ENCODE data around the gene MAFF.

The MAFF gene

DNA sequence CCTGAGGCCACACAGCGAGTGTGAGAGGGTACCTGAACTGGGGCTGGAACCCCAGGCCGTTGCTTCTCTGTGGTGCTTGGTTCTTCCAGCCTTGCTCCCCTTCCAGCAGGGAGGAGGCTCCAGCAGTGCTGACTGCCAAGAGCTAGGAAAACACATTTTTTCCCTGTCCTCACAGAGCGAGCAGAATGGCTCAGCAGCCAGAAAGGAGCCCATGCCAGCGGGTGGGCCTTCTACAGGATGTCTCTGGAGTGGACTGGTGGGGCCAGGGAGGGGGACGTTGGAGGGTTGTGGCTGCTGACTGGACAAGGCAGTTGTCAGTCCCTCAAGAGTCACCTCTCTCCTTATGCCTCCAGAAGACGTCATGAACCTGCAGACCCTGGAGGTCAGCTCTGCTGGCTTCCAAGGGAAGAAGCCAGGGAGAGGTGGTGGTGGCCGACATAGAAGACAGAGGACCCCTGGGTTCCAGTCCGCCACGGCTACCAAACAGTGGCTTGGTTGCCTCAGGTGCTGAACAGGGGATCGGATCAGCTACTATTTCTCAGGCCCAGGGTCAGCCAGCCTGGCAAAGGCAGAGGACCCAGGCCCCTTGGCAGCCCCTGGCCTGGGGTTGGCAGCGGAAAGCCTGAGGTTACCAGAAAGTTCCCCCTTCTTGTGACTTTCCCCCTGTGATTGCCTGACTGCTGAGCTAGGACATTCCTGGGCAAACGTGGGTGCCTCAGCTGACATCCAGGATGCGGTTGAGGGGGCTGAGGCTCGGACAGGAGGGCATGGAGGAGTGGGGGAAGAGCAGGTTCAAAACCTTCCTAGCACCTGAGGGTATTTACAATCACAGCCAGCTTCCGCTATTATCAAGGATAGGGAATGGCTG, 3.7 kb downstream of the MAFF start:
- DNase-seq, result no peak

DNA sequence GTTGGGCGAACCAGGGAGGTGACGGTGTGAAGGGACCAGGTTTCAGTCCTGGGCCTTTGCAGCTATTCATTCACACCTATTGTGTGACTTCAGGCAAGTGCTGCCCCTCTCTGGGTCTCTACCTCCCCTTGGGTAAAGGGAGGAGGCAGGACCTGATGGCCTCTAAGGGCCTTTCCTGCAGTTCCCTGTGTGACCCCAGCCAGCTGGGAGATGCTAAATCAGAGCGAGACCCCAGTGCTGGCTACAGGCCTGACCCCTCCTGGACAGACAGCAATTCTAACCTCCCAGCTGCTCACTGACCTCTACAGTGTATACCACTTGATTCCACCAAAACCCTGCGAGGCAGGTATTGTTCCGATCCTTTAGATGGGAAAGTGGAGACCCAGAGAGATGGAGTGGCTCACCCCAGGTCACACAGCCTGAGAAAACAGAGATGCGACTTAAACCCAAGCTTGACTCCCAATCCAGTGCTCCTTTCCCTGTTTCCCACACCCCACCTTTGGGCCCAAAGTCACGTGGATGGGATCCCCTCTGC, 6.2 kb downstream of the MAFF start:
- no peak for DNase-seq

DNA sequence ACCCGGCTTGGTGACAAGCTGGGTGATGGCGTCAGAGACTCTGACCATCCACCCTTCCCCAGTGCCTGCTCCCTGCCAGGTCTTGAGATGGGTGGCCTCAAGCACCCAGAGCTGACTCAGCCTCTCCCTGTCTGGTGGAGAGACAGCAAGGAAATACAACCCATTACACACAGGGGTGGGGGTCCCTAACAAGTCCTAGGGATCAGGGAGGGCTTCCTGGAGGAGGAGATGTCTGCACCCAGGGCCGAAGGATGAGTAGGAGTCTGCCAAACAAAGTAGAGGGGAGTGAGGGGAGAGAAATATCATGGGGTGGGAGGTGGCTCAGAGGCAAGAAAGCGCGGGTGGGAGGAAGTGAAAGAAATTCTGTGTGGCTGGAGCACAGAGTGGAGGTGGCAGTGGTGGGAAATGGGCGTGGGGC, 6.8 kb downstream of the MAFF start:
- no peak for DNase-seq

DNA sequence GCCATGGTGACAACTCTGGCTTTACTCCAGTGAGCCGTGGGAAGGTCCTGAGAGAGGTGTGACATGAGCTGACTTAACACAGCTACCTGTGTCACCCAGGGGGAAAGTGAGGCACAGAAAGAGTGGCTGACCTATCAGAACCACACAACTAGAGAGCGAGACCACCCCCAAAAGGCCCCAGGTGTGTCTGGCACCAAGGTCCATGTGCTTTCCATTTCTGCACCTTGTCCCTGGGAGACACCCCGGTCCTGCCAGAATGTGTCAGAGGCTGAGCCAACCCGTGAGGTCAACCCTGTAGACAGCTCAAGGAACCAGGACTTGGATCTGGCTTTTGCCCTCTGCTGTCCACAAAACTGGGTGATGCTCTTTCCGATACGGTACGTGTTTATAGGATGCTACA, 9.8 kb downstream of the MAFF start:
- DNase-seq, result no peak

DNA sequence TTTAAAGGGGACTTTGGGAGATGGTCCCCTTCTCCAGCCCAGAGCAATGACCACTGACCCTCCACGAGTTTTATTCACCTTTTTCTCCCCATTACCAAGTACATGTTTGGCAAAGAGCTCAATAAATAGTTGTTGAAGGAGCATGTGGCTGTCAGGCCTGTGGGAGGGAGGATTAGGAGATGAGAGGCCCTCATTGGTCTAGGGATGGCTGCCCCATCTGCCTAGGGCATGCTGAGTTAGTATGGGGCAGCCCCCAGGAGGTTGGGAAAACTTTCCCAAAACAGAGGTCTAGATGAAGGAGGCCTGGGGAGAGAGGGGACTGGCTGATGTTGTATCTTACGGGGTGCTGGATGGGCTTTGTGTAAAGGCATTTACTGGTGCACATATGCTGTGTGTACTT, 10.6 kb downstream of the MAFF start:
- DNase-seq, result no peak

DNA sequence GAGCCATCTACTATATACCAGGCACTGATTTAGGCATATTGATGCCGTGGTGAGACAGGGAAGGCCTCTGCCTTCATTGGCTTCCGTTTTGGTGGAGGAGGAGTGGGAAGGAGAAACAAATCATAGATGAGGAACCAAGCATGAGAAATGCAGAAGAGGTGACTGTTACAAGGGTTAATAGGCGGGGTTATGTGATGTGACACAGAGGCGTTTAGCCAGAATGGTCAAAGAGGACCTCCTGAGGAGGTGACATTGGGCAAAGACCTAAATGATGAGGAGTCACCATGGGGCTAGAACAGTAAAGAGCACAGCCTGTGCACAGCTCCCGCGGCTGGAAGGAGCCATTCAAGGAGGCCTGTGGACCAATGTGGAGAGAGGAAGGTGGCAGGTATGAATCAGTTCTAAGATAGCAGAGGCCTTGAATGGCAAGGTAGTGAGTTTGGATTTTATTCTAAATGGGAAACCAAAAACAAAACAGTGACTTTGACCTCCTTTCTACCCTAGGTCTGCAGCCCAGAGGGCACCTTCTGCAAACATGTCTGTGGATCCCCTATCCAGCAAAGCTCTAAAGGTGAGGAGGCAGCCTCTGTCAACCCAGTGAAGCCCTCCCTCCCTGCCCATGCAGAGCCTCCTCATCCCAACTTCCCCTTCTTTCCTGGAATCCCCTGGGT, 11.7 kb downstream of the MAFF start:
- no peak for DNase-seq

DNA sequence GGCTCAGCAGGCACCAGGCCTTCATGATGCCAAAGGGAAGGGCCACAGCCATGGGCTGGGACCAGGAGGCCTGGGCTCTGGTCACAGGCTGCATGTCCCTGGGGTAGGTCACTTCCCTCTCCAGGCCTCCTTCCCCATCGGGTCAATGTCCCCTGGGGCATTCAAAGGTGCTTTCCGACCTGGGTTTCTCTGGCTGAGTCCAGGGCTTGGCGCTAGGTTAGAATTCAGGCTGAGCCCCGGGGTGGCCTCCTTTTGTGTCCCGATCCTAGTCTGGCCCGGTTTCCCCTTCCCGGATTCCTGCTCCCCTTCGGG, 12.2 kb downstream of the MAFF start:
- no peak for DNase-seq

DNA sequence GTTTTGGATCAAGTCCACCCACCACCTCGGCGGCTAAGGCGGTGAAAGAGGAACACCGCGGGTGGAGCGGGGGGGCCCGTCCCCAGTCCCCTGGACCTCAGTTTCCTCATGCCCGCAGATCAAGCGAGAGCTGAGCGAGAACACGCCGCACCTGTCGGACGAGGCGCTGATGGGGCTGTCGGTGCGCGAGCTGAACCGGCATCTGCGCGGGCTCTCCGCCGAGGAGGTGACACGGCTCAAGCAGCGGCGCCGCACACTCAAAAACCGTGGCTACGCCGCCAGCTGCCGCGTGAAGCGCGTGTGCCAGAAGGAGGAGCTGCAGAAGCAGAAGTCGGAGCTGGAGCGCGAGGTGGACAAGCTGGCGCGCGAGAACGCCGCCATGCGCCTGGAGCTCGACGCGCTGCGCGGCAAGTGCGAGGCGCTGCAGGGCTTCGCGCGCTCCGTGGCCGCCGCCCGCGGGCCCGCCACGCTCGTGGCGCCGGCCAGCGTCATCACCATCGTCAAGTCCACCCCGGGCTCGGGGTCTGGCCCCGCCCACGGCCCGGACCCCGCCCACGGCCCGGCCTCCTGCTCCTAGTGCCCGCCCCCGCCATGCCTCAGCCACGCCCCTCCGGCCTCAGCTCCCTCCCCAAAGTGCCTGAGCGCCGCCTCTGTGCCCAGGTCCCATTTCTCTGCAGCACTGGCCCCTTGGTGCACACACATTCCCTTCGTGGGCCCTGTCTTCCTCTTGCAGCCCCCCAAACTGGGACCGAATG, 12.7 kb downstream of the MAFF start:
- DNase-seq, result no peak

DNA sequence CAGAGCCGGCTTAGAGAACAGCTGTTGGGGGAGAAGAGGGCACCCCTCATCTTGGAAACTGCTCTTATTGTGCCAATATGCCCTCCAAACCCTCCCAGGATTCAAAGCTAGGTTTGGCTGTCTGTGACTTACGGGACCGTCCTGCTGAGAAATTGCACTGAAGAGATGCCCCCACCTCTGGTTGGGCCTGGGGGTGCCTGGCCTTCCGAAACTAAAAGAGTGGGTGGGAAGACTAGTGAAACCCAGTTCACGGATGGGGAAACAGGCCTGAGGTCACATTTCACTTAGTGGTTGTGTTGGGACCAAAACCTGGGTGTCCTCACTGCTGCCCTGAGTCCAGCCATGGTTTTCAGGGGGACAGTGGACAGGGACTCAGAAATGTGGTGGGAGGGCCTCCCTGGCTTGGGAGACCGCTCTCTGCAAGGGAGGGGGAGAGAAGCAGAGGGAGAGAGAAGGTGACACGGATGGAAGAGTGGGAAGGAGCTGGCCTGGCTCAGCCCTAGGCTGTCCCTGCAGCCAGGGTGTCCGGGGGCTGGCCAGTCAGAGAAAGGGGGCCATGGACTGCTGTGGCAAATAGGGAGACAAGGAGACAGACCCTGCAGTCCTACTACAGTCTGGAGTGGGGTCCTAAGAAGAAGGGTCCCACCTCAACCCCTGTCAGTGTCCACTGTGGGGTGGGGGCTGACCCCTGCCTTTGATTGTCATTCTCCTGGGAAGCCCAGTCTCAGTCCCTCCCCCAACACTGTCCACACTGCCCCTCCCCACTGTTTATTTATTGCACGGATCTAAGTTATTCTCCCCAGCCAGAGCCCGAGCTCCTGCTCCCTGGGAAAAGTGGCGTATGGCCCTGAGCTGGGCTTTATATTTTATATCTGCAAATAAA, 13.6 kb downstream of the MAFF start:
- no peak for DNase-seq

DNA sequence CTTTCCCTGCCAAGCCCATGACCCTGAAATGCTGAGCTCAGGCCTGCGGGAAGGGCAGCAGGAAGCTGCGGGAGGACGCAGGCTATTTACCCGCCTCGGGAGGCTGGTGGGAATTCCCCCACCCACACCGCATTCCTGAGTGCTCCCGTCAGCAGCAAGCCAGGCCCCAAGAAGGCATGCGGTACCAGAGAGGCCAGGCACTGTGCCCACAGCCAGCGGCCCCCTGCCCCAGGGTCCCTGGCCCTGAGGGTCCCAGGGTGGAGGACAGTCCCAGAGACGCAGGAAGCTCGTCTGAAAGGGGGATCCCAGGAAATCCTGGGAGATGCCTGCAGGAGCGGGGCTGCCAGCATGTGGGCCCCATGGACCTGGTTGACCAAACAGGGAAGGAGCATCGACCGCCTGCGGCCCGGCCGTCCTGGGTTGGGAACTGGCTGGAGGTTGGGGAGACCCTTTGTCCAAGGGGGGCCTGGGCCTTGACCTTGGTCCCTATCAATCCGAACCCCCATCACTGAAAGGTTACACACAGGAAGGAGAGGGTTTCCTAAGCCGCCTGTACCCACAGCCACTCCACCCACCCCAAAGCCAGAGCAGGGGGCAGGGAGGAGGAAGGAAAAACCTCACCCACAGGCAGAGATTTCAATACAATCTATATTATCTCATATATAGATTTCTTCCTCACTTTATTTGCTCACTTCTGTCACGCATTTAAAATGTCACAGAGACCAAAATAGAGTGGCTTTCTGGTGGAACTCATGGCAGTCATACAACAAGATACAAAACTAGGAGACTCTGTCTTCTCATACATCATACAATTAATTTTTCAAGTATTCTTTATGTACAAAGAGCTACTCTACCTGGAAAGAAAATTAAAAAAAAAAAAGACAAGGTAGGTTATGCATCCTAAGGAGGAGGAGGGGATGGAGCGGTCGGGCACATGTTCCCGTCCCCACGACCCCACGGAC, 17.1 kb downstream of the MAFF start:
- DNase-seq, result no peak

DNA sequence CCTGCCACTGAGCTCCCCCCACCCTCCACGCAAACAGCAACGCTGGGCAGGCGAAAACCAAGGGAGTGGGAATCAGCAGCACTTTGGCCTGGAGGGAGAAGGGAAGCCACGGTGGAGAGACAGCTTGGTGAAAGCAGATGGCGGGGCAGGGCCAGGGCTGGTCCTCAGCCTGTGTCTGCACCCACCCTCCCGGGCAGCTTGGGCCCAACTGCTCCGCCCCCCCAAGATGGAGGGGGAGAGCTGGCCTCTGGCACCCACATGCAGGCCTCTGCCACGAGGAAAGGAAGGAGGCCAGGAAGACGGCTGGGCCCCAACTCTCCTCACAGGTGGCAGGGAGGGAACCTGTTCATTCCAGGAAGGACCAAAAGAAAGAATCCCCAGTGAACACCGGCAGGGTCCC, 17.8 kb downstream of the MAFF start:
- no peak for DNase-seq

DNA sequence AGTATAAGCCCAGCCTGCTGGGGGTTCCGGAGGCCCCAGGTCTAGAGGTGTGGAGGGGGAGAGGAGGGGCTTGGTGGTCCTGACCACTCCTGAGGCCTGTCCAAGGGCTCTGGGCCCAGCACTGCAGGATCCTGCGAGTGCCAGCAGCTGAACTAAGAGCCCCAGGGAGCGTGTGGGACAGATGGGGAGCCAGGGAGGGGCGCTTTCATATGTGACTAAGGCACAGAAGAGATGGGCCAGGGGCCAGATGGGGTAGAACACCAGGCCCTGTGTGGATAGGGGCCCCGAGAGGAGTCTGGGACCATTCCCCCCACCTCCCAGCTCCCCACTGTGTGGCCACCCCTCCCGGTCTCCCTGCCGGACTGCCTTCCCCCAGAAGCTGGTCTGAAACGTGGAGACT, 18.4 kb downstream of the MAFF start:
- no peak for DNase-seq

DNA sequence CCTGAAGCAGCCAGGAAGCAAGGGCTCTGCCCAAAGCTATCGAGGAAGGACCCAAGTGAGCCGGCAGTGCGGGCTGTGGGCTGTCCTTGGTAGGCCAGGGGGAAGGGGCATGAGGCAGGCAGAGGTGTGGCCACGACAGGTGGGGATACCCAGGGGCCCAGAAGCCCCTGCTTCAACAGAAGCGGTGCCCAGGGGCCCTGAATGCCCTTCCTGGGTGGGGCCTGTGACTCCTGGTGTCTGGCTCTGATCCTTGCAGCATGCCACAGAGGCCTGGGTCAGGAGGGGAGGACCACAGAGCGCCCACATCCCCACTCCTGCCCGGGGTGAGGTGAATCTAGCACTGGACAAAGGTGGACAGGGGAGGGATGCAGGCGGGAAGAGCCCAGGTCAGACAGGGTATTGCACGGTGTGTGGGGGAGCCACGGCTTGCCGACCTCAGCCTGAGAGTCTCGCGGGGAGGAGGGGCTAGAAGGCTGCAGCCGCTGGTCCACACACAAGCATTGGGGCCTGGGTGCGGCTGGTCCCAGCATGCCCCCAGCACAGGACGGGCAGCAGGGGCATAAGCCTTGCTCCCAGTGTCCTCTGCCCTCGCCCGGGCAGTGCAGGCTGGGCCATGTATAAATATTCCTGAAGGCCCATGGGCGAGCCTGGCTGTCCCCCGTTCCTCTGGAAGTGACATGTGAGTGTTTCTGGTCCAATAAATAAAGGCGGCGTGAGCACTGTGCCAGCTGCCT, 19.0 kb downstream of the MAFF start:
- no peak for DNase-seq

DNA sequence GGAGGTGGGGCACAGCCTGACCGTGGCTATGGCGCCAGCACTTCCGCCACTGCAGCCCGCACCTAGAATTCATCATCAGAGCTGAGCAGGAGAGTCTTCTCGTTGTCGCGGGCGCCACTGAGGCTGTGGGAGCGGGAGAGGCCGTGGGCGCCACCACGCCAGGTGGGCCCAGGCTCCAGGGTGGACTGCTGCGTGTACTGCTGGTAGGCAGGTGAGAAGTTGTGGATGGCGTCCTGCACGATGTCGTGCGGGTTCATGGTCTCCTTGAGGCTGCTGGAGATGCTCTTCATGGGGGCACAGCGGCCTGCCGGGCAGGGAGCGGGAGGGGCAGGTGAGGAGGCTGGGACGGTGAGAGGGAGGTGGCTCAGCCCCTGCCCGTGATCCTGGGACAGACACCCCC, 19.6 kb downstream of the MAFF start:
- no peak for DNase-seq

DNA sequence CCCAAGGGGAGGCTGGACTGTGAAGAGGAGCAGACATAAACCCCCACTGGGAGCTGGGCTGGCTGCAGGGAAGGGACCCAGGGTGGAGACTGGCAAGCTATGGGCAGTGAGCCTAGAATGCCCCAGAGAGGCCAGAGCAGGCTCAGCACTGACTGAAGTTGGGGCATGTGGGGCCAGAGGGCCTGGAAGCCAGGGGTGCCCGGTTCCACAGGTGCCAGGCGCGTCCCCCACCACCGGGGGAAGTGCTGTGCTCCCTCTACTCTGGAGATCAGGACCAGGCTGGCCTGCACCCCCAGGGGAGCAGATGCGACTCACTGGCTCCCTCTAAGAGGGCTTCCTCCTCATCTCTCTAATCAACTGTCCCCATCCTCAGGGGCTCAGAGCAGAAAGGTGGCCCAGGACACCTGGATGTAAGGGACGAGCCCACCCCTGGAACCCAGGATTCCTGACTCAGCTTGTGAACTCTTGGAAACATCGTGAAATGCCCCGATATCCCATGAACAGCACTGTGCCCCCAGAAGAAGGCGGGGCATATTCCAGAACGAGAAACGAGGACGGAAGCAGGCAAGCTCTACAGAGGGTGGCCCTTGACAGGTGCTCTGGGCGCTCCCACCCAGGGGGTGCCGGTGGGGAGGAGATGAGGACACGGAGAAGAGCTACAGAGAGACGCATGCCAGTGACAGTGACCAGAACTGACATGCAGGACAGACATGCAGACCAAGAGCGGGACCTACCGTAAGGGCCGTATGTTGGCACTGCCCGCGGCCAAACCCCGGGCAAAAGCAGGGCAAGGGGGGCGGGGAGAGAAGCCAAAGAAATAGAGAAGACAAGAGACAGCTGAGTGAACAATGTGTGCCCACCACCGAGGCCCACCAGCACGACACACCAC, 20.4 kb downstream of the MAFF start:
- no peak for DNase-seq

DNA sequence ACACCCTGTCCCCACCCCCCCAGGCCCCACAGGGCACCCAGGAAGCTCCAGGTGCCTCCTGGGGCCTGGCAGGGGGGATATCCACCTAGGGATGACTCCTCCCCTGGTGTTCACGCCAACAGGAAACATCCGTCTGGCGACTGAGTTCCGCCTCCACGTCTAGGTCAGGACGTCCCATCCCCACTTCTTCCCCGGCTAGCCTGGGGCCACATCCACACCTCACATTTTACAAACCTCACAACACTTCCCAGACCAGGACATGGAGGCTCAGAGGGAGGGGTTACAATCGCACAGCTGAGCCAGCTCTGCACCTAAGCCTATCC, 21.0 kb downstream of the MAFF start:
- DNase-seq, result no peak

DNA sequence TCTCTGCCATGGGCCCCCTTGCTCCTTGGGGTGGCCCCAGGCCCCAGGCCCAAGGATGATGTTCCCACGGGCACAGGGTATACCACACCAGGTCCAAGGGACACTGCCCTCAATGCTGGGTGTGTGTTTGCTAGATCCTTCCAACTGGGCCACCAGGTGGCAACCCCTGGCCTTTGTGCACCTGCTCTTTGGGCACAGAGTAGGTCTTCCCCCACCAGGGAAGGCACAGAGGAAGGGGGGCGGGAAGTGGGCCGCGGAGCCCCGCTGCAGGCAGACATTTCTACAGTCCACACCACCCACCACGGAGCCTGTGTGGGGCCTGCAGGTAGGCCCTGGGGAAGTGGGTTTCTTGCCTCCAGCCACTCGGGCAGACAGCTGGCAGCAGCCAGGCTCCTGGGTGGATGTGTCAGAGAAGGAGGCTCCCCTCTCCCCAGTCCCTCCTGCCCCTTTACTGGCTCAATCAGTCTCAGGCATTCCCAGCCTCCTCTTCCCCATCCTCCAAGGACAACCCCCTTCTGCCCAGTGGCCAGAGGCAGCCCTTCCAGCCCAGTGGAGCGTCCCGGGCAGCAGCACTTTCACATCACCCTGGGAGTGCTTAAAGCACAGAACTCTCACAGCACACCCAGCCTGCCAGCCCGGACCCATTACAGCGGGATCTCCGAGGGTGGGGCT, 21.6 kb downstream of the MAFF start:
- no peak for DNase-seq

DNA sequence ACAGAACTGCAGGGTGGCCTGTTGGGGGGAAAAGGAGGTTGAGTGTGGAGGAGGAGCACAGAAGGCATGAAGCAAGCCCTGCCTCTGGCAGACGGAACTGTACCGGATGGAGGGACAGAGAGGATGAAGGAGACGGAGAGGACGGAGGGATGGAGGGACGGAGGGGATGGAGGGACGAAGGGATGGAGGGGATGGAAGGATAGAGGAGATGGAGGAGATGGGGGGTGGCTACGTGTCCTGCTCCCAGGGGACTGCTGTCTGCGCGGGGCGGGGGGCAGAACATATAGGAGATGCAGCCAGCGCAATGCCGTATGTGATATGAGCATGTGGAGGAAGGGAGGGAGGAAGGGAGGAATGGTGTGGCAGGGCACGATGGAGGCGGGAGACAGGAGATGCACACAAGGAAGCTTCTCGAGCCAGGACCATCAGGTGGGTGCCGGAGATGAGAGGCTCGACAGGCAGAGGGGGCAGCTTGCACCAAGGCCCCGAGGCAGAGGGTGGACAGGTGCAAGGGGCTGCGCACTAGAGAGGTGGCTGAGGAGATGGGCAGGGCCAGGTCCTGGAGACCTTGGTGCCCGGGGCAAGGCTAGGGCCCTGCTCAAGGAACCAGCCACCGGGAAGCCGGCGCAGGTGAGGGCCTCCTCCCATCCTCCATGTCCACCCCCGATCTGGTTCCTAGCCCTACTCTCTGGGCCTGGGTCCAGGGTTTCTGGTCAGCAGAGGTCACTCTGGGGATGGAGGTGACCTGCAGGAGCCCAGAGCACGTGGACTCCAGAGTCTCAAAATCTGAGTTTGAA, 25.3 kb downstream of the MAFF start:
- no peak for DNase-seq

Data from NCI-H2029 treated with DMSO at 0.1 percent for 48 hours (cell line).